HG02938 (cell line): ENCODE data around the gene HSPA12A.

Experiments
- ATAC-seq: cut with Tn5 transposase; IDR thresholded peaks from one replicate; pipeline ENCODE4 v1.9.1; 2021; ENCODE audit warnings: mild to moderate bottlenecking, moderate library complexity; ENCODE audit not compliant: unreplicated experiment

The HSPA12A gene

DNA sequence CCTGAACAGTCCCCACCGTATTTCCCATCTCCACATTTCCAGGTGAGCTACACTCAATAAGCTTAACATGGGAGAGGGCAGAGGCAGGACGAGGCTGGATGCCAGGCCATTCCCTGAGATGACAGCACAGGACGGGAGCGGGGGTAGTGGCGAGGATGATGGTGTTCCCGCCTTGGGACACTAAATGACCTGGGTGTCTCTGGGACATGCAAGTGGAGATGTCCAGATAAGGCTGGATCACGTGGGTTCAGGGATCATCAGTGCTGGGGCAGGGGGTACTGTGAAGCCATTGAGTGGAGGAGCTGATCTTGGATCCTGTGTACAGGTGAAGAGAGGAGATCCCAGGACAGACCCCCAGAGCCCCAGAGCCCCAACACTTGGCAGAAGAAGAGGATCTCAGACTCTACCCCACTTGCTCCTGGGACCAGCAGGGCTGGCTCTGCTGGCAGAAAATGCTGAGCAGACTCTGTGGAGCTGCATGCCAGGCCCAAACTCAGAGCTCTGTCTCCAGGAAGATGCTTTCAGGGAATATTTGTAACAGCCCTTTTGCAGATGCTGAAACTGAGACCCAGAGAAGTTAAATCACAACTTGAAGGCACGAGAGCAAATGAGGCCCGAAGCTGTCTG is 29.7 kb upstream of the HSPA12A start:
- ATAC-seq, result no peak

DNA sequence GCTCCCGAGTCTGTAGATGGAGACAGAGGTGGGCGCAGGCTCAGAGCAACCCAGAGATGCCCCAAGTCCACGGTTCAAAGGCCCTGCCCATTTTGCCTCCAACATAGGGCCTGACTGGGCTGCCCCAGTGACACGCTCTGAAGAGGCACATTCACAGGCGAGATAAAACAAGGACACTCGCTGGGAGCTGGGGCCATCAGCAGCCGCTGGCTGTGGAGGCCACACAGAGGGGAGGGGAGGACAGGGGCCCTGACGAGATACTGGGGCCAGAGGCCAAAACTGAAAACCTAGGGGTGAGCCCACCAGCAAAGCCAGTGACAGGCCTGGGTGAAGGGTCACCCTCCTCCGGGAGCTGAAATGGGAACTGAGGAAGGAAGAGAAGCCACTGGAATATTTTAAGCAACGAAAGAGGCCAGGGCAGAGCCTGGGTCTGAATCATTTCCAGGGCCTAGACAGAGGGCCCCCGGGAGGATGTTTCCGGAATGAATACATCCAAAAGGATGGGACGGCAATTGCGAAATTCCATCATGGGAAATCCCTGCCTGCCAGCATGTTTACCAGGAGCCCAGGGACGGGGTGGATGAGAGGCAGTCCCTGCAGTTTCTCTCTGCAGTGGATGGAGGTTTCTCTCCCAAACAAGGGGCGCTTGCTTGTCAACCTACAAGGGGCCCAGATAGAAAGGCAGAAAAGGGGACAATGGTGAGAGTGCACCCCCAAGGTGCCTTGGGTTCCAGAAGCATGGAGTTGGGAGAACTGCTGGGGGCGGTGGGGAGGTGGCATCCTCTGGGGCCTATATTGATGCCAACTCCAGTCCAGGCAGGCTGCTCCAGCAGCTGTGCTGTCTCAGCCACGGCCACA is 29.0 kb upstream of the HSPA12A start:
- no peak for ATAC-seq

GRCh38 chr10:116770281-116770680 is 27.9 kb upstream of the HSPA12A start:
- ATAC-seq, result no peak

DNA sequence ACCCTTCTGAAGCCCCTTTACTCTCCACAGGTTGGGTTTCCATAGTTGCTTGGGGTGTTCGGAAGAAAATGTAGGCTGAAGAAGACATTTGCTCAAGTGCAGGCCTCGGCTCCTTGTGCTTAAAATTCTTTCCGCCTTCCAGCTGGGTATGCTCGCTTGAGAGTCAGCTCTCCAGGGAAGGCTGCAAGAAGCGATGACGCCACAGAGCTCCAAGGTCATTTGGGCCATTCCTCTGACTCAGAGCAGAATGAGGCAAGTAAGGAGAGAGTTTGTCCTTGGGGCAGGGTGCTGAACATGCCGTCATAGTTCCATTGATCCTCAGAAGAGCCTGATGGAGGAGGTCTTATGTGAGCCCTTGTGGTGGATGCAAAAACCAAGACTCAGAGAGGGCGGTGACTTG is 27.4 kb upstream of the HSPA12A start:
- no peak for ATAC-seq

GRCh38 chr10:116769368-116769767 is 27.0 kb upstream of the HSPA12A start:
- ATAC-seq, result no peak

DNA sequence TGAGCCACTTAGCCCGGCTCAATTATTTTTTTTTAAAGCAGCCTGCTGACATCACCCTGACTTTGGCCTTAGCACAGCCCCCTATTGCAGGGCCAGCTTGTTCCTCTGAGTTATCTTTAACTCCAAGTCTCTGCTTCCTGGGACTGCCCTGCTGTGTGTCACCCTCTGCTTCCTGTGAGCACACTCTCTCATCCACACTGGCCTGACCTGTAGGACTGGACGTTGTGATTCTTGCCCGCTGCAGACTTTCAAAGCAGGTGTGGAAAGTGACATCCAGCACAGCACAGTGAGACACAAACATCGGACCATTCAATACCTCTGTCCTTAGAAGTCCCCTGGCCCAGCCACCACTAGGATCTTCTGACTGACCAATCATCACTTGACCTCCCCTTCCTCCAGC is 26.4 kb upstream of the HSPA12A start:
- no peak for ATAC-seq

GRCh38 chr10:116766837-116767634 is 24.7 kb upstream of the HSPA12A start:
- ATAC-seq, result no peak

- ATAC-seq, result no peak
Observed at GRCh38 chr10:116766241-116766827, 24.0 kb upstream of the HSPA12A start.

GRCh38 chr10:116765648-116766081 is 23.3 kb upstream of the HSPA12A start:
- ATAC-seq, result no peak

DNA sequence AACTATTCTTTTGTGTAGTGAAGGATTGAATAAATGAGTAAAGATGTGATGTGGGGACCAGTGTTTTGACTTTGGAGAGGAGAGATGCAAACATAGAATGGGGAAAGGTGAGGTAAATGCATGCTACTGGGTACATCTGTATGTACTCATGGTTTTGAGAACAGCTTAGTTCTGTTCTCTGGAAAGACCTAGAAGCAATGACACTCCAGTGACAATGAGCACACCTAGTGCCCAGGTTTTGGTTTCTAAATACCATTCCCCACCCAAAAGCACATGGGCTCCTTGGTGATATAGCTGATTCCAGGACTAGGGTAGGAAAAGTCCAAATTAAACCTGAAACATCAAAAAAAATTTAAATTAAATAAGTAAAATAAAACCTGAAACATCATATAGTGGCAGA is 22.6 kb upstream of the HSPA12A start:
- no peak for ATAC-seq

DNA sequence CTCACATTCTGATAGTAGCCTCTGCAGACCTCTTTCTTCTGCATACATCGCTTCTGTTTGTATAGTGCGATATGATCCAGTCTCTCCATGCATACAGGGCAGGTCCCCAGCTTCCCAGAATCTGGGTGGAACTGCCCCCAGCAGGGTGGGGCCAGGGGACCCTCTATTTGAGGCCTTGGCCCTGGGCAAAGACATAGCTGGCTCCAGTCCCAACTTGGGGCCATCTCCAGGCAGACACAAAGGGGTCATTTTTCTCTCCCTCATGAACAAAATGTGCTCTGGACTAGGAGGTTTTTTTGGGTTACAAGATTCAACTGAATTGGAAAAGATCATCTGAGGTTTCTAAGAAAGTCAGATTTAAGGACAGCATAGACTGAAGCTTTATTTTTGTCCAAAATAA is 21.1 kb upstream of the HSPA12A start:
- ATAC-seq, result no peak

GRCh38 chr10:116761883-116762282 is 19.5 kb upstream of the HSPA12A start:
- ATAC-seq, result no peak

GRCh38 chr10:116760919-116761318 is 18.6 kb upstream of the HSPA12A start:
- ATAC-seq, result no peak

DNA sequence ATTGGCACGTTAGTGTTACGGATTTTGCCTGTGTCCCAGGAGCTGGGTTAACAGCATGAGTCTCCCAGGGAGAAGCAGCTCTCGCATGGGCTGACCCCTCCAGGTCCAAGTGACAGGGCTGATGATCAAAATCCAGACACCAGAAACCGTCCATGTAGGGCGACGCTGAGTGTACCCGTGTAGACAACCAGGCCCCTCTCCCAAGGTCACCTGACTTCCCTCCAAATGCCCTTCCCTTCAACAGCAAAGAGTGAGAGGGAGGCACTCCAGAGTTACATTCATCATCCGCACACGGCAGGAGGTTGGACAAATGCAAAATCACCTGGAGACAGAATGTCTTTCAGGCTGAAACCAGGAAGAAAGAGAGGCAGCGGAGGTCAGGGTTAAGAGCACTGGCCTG is 14.9 kb upstream of the HSPA12A start:
- no peak for ATAC-seq

DNA sequence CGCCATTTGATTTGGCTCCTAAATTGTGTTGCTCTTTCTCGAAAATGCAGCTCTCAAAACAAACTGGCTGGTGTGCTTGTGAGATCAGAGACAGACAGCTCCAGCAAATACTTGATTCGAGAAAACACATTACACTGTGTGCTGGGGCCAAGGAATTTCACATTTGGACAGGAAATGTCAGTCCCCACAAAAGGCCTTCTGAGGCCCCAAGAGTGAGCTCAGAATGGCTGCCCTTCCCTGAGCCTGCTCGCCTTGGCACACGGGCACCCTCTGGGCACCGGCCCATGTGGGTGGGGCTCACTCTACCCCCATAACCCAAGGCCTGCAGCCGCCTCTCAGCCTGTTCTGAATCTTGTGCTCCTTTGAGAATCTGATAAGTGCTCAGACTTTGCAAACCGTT is 13.9 kb upstream of the HSPA12A start:
- ATAC-seq, result no peak

- ATAC-seq, result no peak
Observed at GRCh38 chr10:116753759-116754158, 11.4 kb upstream of the HSPA12A start.

DNA sequence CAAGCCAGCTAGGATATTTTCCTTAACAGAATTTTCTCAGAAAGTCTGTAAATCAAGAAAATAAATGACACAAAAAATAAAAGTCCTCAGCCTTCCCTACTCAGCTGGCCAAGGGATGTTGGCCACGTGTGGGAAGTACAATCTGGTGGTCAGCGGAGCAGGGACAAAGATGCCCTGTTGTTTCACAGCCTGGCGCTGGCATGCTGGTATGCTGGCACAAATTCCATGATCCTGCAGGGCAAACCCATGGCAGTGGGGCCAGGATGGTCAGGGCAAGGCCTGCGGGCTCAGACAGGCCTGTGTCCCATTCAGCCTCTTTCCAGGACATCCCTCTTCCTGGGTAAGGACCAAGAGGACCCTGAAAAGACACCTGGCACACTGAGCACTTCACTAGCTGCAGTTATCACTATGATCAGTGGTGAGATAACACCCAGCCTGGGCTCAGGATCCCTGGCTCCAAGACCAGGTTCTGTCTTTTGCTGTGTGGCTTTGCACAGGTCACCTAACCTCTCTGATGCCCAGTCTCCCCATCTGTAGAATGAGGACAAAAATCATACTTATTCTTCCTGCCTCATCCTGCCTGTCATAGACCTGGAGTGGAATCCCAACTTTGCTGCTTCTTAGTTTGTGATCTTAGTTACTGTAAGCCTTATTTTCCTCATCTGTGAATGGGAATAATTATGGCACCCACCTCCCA is 10.8 kb upstream of the HSPA12A start:
- no peak for ATAC-seq

- no peak for ATAC-seq
Observed at GRCh38 chr10:116752563-116752962, 10.2 kb upstream of the HSPA12A start.

- ATAC-seq, result no peak
Observed at GRCh38 chr10:116748471-116748870, 6.1 kb upstream of the HSPA12A start.

DNA sequence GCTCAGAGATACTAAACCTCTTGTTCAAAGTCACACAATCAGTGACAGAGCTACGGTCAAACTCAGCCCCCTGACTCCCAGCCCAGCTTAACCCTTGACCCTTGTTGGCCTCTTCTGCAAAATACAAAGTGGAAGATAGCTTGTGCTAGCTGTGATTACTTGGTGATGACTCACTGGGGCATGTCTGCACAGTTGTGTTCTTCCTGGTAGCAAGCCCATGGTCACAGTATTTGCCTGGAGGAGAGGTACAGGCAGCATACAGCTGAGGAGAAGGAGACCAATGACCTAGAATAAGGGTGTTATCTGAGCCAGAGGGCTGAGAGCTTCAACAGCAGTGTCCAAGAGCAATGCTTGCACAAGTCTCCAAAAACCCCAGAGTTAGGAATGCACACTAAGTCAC is 5.7 kb upstream of the HSPA12A start:
- no peak for ATAC-seq

DNA sequence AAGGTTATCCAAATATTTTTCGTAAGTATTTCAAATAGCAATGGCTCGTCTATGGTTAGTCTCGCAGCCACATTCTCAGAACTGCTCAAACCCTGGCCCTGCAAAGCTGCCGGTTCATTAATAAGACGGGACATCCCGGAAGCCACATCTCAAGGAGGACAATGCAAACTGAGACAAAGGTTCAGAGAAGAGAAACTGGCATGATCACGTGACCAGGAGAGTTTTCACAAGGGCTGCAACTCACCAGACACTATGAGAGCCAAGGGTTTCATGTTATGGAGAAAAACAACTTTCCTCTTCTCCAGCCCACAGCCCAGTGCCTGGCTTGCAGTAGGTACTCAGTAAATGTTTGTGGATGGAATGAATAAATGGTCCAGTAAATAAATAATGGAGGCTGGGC is 5.0 kb upstream of the HSPA12A start:
- no peak for ATAC-seq
